HEK293 (cell line): ENCODE measurements around the gene ABHD17C.

ENCODE experiments used
- BCL11A ChIP-seq: fragments of 450-650 bp; formaldehyde crosslinking; IDR thresholded peaks from 2 replicates; pipeline ENCODE4 v1.5.1; 2016; ENCODE audit warnings: low read depth, missing biosample characterization, missing genetic modification characterization
- CTCF ChIP-seq: fragments of 450-650 bp; formaldehyde crosslinking; IDR thresholded peaks from 2 replicates; pipeline ENCODE4 v1.5.1; 2016; ENCODE audit warnings: missing biosample characterization, missing genetic modification characterization
- KLF10 ChIP-seq: fragments of 450-650 bp; IDR thresholded peaks from 2 replicates; pipeline ENCODE4 v1.5.1; 2018; ENCODE audit warnings: missing biosample characterization, mild to moderate bottlenecking, missing genetic modification characterization
- KLF7 ChIP-seq: fragments of 450-650 bp; formaldehyde crosslinking; IDR thresholded peaks from 2 replicates; pipeline ENCODE4 v1.5.1; 2016; ENCODE audit warnings: missing biosample characterization, missing genetic modification characterization, borderline replicate concordance
- SP2 ChIP-seq: fragments of 450-650 bp; formaldehyde crosslinking; IDR thresholded peaks from 2 replicates; pipeline ENCODE4 v1.5.1; 2016; ENCODE audit warnings: missing biosample characterization, missing genetic modification characterization
- TRIM28 ChIP-seq: IDR thresholded peaks from 2 replicates; pipeline ENCODE4 v1.6.1; 2011; ENCODE audit warnings: low read length, control low read depth, borderline replicate concordance
- ZNF121 ChIP-seq: fragments of 450-650 bp; formaldehyde crosslinking; IDR thresholded peaks from 2 replicates; pipeline ENCODE4 v1.5.1; 2016; ENCODE audit warnings: missing biosample characterization, missing genetic modification characterization
- ZNF24 ChIP-seq: fragments of 450-650 bp; formaldehyde crosslinking; IDR thresholded peaks from 2 replicates; pipeline ENCODE4 v1.5.1; 2016; ENCODE audit warnings: missing biosample characterization, missing genetic modification characterization
- ZNF621 ChIP-seq: fragments of 450-650 bp; formaldehyde crosslinking; IDR thresholded peaks from 2 replicates; pipeline ENCODE4 v1.5.1; 2017; ENCODE audit warnings: missing biosample characterization, missing genetic modification characterization
- ZNF664 ChIP-seq: fragments of 450-650 bp; formaldehyde crosslinking; IDR thresholded peaks from 2 replicates; pipeline ENCODE4 v1.5.1; 2016; ENCODE audit warnings: missing biosample characterization, missing genetic modification characterization
- ZNF747 ChIP-seq: fragments of 450-650 bp; formaldehyde crosslinking; IDR thresholded peaks from 2 replicates; pipeline ENCODE4 v1.5.1; 2016; ENCODE audit warnings: missing biosample characterization, missing genetic modification characterization

GRCh38 chr15:80699981-80700380 lies 4.9 kb downstream of the ABHD17C start:
- TF ChIP-seq KLF7 (tag by site-specific recombination) = no peak
- TF ChIP-seq KLF10 (tag by site-specific recombination) = no peak
- TF ChIP-seq CTCF = no peak
- TF ChIP-seq ZNF664 (tag by site-specific recombination) = no peak
- TF ChIP-seq ZNF747 (tag by site-specific recombination) = no peak
- no peak for TF ChIP-seq ZNF121 (tag by site-specific recombination)
- TF ChIP-seq BCL11A (tag by site-specific recombination) = no peak
- no peak for TF ChIP-seq ZNF621 (tag by site-specific recombination)
- no peak for TF ChIP-seq SP2 (tag by site-specific recombination)
- no peak for TF ChIP-seq ZNF24
- no peak for TF ChIP-seq TRIM28
